ENCODE data around the gene MYOCD.

DNA sequence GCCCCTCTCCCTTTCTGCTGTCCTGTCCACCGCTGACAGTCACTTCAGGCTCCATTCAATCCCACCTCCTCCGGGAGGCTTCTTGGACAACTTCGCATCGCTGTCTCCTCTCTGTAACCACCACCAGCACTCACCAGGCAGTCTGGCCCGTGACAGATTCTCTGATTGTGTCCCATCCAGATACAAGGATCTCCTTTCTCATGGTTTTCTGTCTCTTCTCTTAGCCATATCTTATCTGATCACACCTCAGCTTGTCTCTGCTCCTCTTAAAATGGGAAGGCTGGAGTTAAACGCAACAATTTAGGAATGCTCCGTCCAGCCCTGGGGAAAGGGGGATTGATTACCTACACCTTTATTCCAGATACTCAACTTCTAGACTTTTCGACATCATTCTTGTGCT is 66.7 kb downstream of the MYOCD start:
- TF ChIP-seq, protein P1, sequence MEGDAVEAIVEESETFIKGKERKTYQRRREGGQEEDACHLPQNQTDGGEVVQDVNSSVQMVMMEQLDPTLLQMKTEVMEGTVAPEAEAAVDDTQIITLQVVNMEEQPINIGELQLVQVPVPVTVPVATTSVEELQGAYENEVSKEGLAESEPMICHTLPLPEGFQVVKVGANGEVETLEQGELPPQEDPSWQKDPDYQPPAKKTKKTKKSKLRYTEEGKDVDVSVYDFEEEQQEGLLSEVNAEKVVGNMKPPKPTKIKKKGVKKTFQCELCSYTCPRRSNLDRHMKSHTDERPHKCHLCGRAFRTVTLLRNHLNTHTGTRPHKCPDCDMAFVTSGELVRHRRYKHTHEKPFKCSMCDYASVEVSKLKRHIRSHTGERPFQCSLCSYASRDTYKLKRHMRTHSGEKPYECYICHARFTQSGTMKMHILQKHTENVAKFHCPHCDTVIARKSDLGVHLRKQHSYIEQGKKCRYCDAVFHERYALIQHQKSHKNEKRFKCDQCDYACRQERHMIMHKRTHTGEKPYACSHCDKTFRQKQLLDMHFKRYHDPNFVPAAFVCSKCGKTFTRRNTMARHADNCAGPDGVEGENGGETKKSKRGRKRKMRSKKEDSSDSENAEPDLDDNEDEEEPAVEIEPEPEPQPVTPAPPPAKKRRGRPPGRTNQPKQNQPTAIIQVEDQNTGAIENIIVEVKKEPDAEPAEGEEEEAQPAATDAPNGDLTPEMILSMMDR (IDR thresholded peaks at IDR 0.05): no peak
- TF ChIP-seq POLR2A (IDR thresholded peaks at IDR 0.05; ENCODE audit: low read depth) (no peak), EP300 (IDR thresholded peaks at IDR 0.05) (no peak)

Data from esophagus muscularis mucosa (tissue), 4 donors.